Measurements from ENCODE around the gene NHLH2. TPM values are rescaled to one million over a fixed set of nuclear protein-coding genes. Genes with fewer than 3 reads are reported as not detected.

NHLH2 gene
- total RNA-seq, 1 donor from 2014 or later, result not detected

- no peaks in the 10 kb centered on the region for H3K4me1 Mint-ChIP-seq (ENCODE audit: low read depth)
- no peaks in the 10 kb centered on the region for H3K9me3 Mint-ChIP-seq (ENCODE audit: low read depth)
- peaks cover 63% of the 10 kb centered on the region for H3K27me3 Mint-ChIP-seq (ENCODE audit: low read depth)
- no peak overlapping the region for H3K27ac Mint-ChIP-seq (ENCODE audit: unreplicated experiment)
- DNase-seq (ENCODE audit: low spot score), result no peak
- no peaks in the 10 kb centered on the region for H3K36me3 Mint-ChIP-seq (ENCODE audit: low read depth)
- no peak overlapping the region for H3K4me3 Mint-ChIP-seq (ENCODE audit: unreplicated experiment)
- no peak for TF ChIP-seq CTCF (IDR thresholded peaks at IDR 0.05)
Observed at GRCh38 chr1:115796036-115796435, 44.9 kb downstream of the NHLH2 start.

GRCh38 chr1:115794976-115795639 is 45.8 kb downstream of the NHLH2 start:
- H3K4me3 Mint-ChIP-seq (ENCODE audit: unreplicated experiment), result no peak overlapping the region
- DNase-seq (ENCODE audit: low spot score), result no peak
- H3K4me1 Mint-ChIP-seq (ENCODE audit: low read depth), result no peaks in the 10 kb centered on the region
- H3K27ac Mint-ChIP-seq (ENCODE audit: unreplicated experiment), result no peak overlapping the region
- no peaks in the 10 kb centered on the region for H3K36me3 Mint-ChIP-seq (ENCODE audit: low read depth)
- no peaks in the 10 kb centered on the region for H3K9me3 Mint-ChIP-seq (ENCODE audit: low read depth)
- no peak for TF ChIP-seq CTCF (IDR thresholded peaks at IDR 0.05)
- peaks cover 64% of the 10 kb centered on the region for H3K27me3 Mint-ChIP-seq (ENCODE audit: low read depth)

GRCh38 chr1:115793162-115793561 is 47.8 kb downstream of the NHLH2 start:
- H3K9me3 Mint-ChIP-seq (ENCODE audit: low read depth), result peaks cover 4% of the 10 kb centered on the region
- peaks cover 1% of the 10 kb centered on the region for H3K36me3 Mint-ChIP-seq (ENCODE audit: low read depth)
- TF ChIP-seq CTCF (IDR thresholded peaks at IDR 0.05), result peak; percentile 14
- H3K4me1 Mint-ChIP-seq (ENCODE audit: low read depth), result no peaks in the 10 kb centered on the region
- no peak overlapping the region for H3K27ac Mint-ChIP-seq (ENCODE audit: unreplicated experiment)
- peaks cover 66% of the 10 kb centered on the region for H3K27me3 Mint-ChIP-seq (ENCODE audit: low read depth)
- DNase-seq (ENCODE audit: low spot score), result no peak
- H3K4me3 Mint-ChIP-seq (ENCODE audit: unreplicated experiment), result no peak overlapping the region

GRCh38 chr1:115791816-115792215 is 49.1 kb downstream of the NHLH2 start:
- peaks cover 61% of the 10 kb centered on the region for H3K27me3 Mint-ChIP-seq (ENCODE audit: low read depth)
- H3K36me3 Mint-ChIP-seq (ENCODE audit: low read depth), result peaks cover 4% of the 10 kb centered on the region
- TF ChIP-seq CTCF (IDR thresholded peaks at IDR 0.05), result no peak
- H3K9me3 Mint-ChIP-seq (ENCODE audit: low read depth), result peaks cover 14% of the 10 kb centered on the region
- no peaks in the 10 kb centered on the region for H3K4me1 Mint-ChIP-seq (ENCODE audit: low read depth)
- H3K27ac Mint-ChIP-seq (ENCODE audit: unreplicated experiment), result no peak overlapping the region
- DNase-seq (ENCODE audit: low spot score), result no peak
- H3K4me3 Mint-ChIP-seq (ENCODE audit: unreplicated experiment), result no peak overlapping the region

GRCh38 chr1:115790846-115791245 is 50.1 kb downstream of the NHLH2 start:
- Mint-ChIP-seq H3K4me3 (ENCODE audit: unreplicated experiment) (no peak overlapping the region), H3K27ac (ENCODE audit: unreplicated experiment) (no peak overlapping the region), H3K4me1 (ENCODE audit: low read depth) (no peaks in the 10 kb centered on the region), H3K36me3 (ENCODE audit: low read depth) (peaks cover 4% of the 10 kb centered on the region), H3K9me3 (ENCODE audit: low read depth) (peaks cover 16% of the 10 kb centered on the region), H3K27me3 (ENCODE audit: low read depth) (peaks cover 62% of the 10 kb centered on the region)
- DNase-seq (ENCODE audit: low spot score), result no peak
- no peak for TF ChIP-seq CTCF (IDR thresholded peaks at IDR 0.05)
